ENCODE measurements around the gene GPANK1. TPM values are rescaled to one million over a fixed set of nuclear protein-coding genes. Genes with fewer than 3 reads are reported as not detected.

Gene GPANK1
- total RNA-seq, 1 experiment from 2014 or later: 26.8 TPM

DNA sequence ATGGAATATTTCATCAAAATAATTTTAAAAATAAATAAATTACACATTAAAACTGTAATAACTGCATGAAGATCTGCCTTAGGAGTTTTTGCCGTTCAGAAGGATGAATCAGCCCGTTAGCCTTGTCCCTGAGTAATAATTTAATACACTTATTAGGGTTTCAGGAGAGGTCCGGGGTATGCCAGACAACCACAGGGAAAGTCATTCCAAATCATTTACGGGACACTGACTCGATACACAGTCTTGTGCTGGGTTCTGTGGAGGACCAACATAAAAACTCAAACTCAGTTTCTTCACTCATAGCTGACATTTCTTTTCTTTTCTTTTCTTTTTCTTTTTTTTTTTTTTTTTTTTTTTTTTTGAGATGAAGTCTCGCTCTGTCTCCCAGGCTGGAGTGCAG, 41.1 kb upstream of the GPANK1 start:
- Histone ChIP-seq H2BK120ac (ENCODE audit: low read depth, low read length, poor library complexity, severe bottlenecking) (no peak overlapping the region), H3T11ph (ENCODE audit: low read length) (no peak overlapping the region), H2BK20ac (ENCODE audit: low read depth, low read length, poor library complexity, severe bottlenecking) (no peak overlapping the region), H4K20me1 (ENCODE audit: control insufficient read depth, insufficient read depth, insufficient read length) (no peaks in the 10 kb centered on the region), H3K23ac (ENCODE audit: insufficient read length, low read depth, low read length) (no peak overlapping the region), H3K79me1 (ENCODE audit: insufficient read depth, low read depth, low read length, poor library complexity, severe bottlenecking) (peaks cover 6% of the 10 kb centered on the region), H3K27ac (ENCODE audit: insufficient read length, low read depth, low read length) (no peak overlapping the region), H3K79me2 (ENCODE audit: insufficient read depth, low read length) (peaks cover 2% of the 10 kb centered on the region; the same call in 1 of the 2 replicates), H2BK15ac (ENCODE audit: low read depth, low read length) (no peak overlapping the region), H4K5ac (ENCODE audit: insufficient read length, low read depth, low read length) (no peak overlapping the region), H2BK5ac (ENCODE audit: insufficient read length, low read length) (no peak overlapping the region), H3K14ac (ENCODE audit: insufficient read depth, low read length) (no peak overlapping the region), H3K9ac (ENCODE audit: extremely low read depth, insufficient read length, low read length) (no peak overlapping the region), H3K9me3 (ENCODE audit: control insufficient read depth, low read depth, low read length) (no peaks in the 10 kb centered on the region), H3K56ac (ENCODE audit: insufficient read length, low read depth, low read length) (no peak overlapping the region), H3K4me1 (ENCODE audit: insufficient read depth, low read length) (peaks cover 4% of the 10 kb centered on the region; the same call in 1 of the 2 replicates), H3K27me3 (ENCODE audit: insufficient read depth, low read length) (no peaks in the 10 kb centered on the region), H4K91ac (ENCODE audit: insufficient read length, low read depth, low read length) (no peak overlapping the region), H3K18ac (ENCODE audit: insufficient read length, low read depth, low read length) (no peak overlapping the region), H3K23me2 (ENCODE audit: insufficient read length, low read depth, low read length, poor library complexity, severe bottlenecking) (peaks cover 6% of the 10 kb centered on the region), H2AK5ac (ENCODE audit: insufficient read length, low read length) (no peak overlapping the region), H2AFZ (ENCODE audit: low read length) (no peak overlapping the region), H4K8ac (replicated peaks; ENCODE audit: insufficient read length, low read depth, low read length) (no peak overlapping the region), H2BK12ac (ENCODE audit: insufficient read length, low read depth, low read length) (no peak overlapping the region), H3K4ac (ENCODE audit: low read depth, low read length) (no peak overlapping the region), H3K4me2 (ENCODE audit: insufficient read depth, insufficient read length, low read length) (no peak overlapping the region)
- H3K9me3 Mint-ChIP-seq: no peaks in the 10 kb centered on the region; a peak in 1 of 5 replicates
- no peak overlapping the region for H3K4me3 Mint-ChIP-seq
- peaks cover 16 to 19% of the 10 kb centered on the region in 2 experiments for H3K4me1 Mint-ChIP-seq
- TF ChIP-seq, protein P1, sequence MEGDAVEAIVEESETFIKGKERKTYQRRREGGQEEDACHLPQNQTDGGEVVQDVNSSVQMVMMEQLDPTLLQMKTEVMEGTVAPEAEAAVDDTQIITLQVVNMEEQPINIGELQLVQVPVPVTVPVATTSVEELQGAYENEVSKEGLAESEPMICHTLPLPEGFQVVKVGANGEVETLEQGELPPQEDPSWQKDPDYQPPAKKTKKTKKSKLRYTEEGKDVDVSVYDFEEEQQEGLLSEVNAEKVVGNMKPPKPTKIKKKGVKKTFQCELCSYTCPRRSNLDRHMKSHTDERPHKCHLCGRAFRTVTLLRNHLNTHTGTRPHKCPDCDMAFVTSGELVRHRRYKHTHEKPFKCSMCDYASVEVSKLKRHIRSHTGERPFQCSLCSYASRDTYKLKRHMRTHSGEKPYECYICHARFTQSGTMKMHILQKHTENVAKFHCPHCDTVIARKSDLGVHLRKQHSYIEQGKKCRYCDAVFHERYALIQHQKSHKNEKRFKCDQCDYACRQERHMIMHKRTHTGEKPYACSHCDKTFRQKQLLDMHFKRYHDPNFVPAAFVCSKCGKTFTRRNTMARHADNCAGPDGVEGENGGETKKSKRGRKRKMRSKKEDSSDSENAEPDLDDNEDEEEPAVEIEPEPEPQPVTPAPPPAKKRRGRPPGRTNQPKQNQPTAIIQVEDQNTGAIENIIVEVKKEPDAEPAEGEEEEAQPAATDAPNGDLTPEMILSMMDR (conservative IDR thresholded peaks at IDR 0.05): no peak
- WGBS (ENCODE audit: extremely low coverage, insufficient read length, low lambda C conversion rate): no CpG with 5 or more reads among the region's 6 CpGs
- no peak for DNase-seq
- H3K36me3 Mint-ChIP-seq (ENCODE audit: insufficient read depth in 1 of 3, low read depth in 3 of 3): peaks cover 0 to 4% (median 0%) of the 10 kb centered on the region in 3 experiments; a peak in 4 of 7 replicates
- H3K27me3 Mint-ChIP-seq (ENCODE audit: low read depth): peaks cover 3% of the 10 kb centered on the region; the same call in 1 of the 2 replicates
- no peak overlapping the region for H3K27ac Mint-ChIP-seq
